Activated CD8-positive, alpha-beta T cell treated with anti-CD3 and anti-CD28 coated beads for 36 hours (primary cell): ENCODE measurements around the gene ZSWIM8. TPM values are rescaled to one million over a fixed set of nuclear protein-coding genes. Genes with fewer than 3 reads are reported as not detected.

Experiments used
- ATAC-seq: fragments of 200-7000 bp; cut with Tn5 transposase; one replicate; pipeline ENCODE4 v1.10.0; 2021; ENCODE audit warnings: mild to moderate bottlenecking, moderate library complexity
- CTCF ChIA-PET: fragments of 350-600 bp; sonication (Branson Sonifier 250); formaldehyde crosslinking; loops from one replicate; lab custom pipeline; 2021; ENCODE audit warnings: antibody characterized with exemption; lab: Charles Lee
- POLR2A ChIA-PET: fragments of 350-600 bp; sonication (Branson Sonifier 250); formaldehyde crosslinking; loops from one replicate; lab custom pipeline; 2021; ENCODE audit warnings: antibody characterized with exemption; lab: Charles Lee
- DNase-seq: peaks from one replicate; pipeline ENCODE4 v3.0.0-alpha.2; 2020
- H3K27ac Mint-ChIP-seq: one replicate; pipeline ENCODE4 v1.8.0; 2021; ENCODE audit warnings: mild to moderate bottlenecking, mixed read lengths
- H3K27me3 Mint-ChIP-seq: one replicate; pipeline ENCODE4 v1.8.0; 2021; ENCODE audit warnings: mixed read lengths
- H3K36me3 Mint-ChIP-seq: one replicate; pipeline ENCODE4 v1.8.0; 2021; ENCODE audit warnings: low read depth, mixed read lengths
- H3K4me1 Mint-ChIP-seq: one replicate; pipeline ENCODE4 v1.8.0; 2021; ENCODE audit warnings: low read depth, mixed read lengths
- H3K4me3 Mint-ChIP-seq: one replicate; pipeline ENCODE4 v1.8.0; 2021; ENCODE audit warnings: mild to moderate bottlenecking, moderate library complexity, mixed read lengths
- H3K9me3 Mint-ChIP-seq: one replicate; pipeline ENCODE4 v1.8.0; 2021; ENCODE audit warnings: mixed read lengths
- CTCF ChIP-seq: fragments of 200-600 bp; IDR thresholded peaks from one replicate; pipeline ENCODE4 v1.8.0; 2022; ENCODE audit warnings: antibody characterized with exemption, mild to moderate bottlenecking
- intact Hi-C: fragments of 100-400 bp; cut with micrococcal nuclease; formaldehyde crosslinking; loops from one replicate; pipeline ENCODE4 v1.10.0; 2022
- total RNA-seq, 2 experiments: library from RNA; stranded (reverse); gene quantifications; one replicate each; pipeline ENCODE4 v1.2.3, GENCODE V29; 2021

ZSWIM8 gene
- total RNA-seq, 2 experiments from 2014 or later: 30.0 to 41.0 TPM

- H3K36me3 Mint-ChIP-seq: peaks cover 43% of the 10 kb centered on the region
- no peak overlapping the region for H3K4me3 Mint-ChIP-seq
- TF ChIP-seq CTCF: no peak
- CTCF ChIA-PET: no interaction called here
- H3K9me3 Mint-ChIP-seq: no peaks in the 10 kb centered on the region
- peaks cover 20% of the 10 kb centered on the region for H3K4me1 Mint-ChIP-seq
- no peak for DNase-seq
- H3K27ac Mint-ChIP-seq: no peak overlapping the region
- POLR2A ChIA-PET: interaction anchor here (0.7 to 3.9 kb wide), 5 partner anchors 9 to 20 kb away, joined by 3 to 23 read pairs (median 3); partner anchors contain the start of gene ZSWIM8
- intact Hi-C loops: no loop called here
- no peaks in the 10 kb centered on the region for H3K27me3 Mint-ChIP-seq
- no peak for ATAC-seq
Measured at GRCh38 chr10:73801253-73801590, 15.8 kb downstream of the ZSWIM8 start.

GRCh38 chr10:73802276-73802991 is 17.0 kb downstream of the ZSWIM8 start:
- intact Hi-C loops: no loop called here
- Mint-ChIP-seq H3K9me3 (no peaks in the 10 kb centered on the region), H3K27ac (peak overlapping the region; percentile 89), H3K27me3 (no peaks in the 10 kb centered on the region), H3K4me3 (no peak overlapping the region), H3K4me1 (peaks cover 31% of the 10 kb centered on the region), H3K36me3 (peaks cover 53% of the 10 kb centered on the region)
- no peak for TF ChIP-seq CTCF
- DNase-seq (no peak), ATAC-seq (no peak)
- POLR2A ChIA-PET: interaction anchor here (0.9 to 9.1 kb wide), 4 partner anchors 7 to 34 kb away, joined by 3 to 110 read pairs (median 3); no protein-coding TSS in a partner anchor
- CTCF ChIA-PET: interaction anchor here (1.0 kb wide), 1 partner anchor 77 kb away, joined by 3 read pairs; no protein-coding TSS in a partner anchor

GRCh38 chr10:73803680-73804286 is 18.4 kb downstream of the ZSWIM8 start:
- Mint-ChIP-seq H3K9me3 (no peaks in the 10 kb centered on the region), H3K27me3 (no peaks in the 10 kb centered on the region), H3K36me3 (peaks cover 59% of the 10 kb centered on the region), H3K27ac (peak overlapping the region; percentile 89), H3K4me3 (no peak overlapping the region), H3K4me1 (peaks cover 43% of the 10 kb centered on the region)
- ATAC-seq: peak; percentile 73
- peak; percentile 23 for DNase-seq
- intact Hi-C loops: no loop called here
- TF ChIP-seq CTCF: no peak
- ChIA-PET CTCF (interaction anchor here (1.1 to 1.4 kb wide), 2 partner anchors 18 to 30 kb away, joined by 4 read pairs; partner anchors contain the start of gene ZSWIM8), POLR2A (interaction anchor here (0.7 to 9.1 kb wide), 3 partner anchors 8 to 674 kb away, joined by 3 to 110 read pairs (median 3); a partner anchor contains a TSS)

- Mint-ChIP-seq H3K27ac (peak overlapping the region; percentile 37), H3K9me3 (no peaks in the 10 kb centered on the region), H3K4me1 (peaks cover 57% of the 10 kb centered on the region), H3K36me3 (peaks cover 67% of the 10 kb centered on the region), H3K4me3 (no peak overlapping the region), H3K27me3 (no peaks in the 10 kb centered on the region)
- no peak for TF ChIP-seq CTCF
- POLR2A ChIA-PET: interaction anchor here (0.8 to 9.1 kb wide), 7 partner anchors 11 to 100 kb away, joined by 3 to 110 read pairs (median 3); partner anchors contain the start of genes CHCHD1 and ZSWIM8
- ATAC-seq (no peak), DNase-seq (no peak)
- CTCF ChIA-PET: interaction anchor here (0.8 kb wide), 1 partner anchor 162 kb away, joined by 3 read pairs; no protein-coding TSS in a partner anchor
- intact Hi-C loops: no loop called here
Measured at GRCh38 chr10:73806176-73806950, 21.0 kb downstream of the ZSWIM8 start.
